PFSK-1 (cell line): ENCODE results near the gene ZCCHC8.

Experiments used
- SIN3A ChIP-seq: IDR thresholded peaks from 2 replicates; pipeline ENCODE4 v1.6.1; 2012; ENCODE audit warnings: mild to moderate bottlenecking, low read length, moderate library complexity, borderline replicate concordance; ENCODE audit not compliant: insufficient read depth
- TAF1 ChIP-seq: IDR thresholded peaks from 2 replicates; pipeline ENCODE4 v1.6.1; 2012; ENCODE audit warnings: low read length, control low read depth, borderline replicate concordance; ENCODE audit not compliant: insufficient read depth
- TF ChIP-seq, protein P1 (sequence below), 2 experiments: IDR thresholded peaks; 2 replicates each; pipeline versions ENCODE4 v1.6.1 to v1.8.0; 2011 to 2012; ENCODE audit warnings: low read depth in 2 of 2, low read length in 2 of 2, control low read depth in 1 of 2, inconsistent platforms in 1 of 2, mild to moderate bottlenecking in 1 of 2, moderate library complexity in 1 of 2; ENCODE audit not compliant: insufficient read depth in 1 of 2

DNA sequence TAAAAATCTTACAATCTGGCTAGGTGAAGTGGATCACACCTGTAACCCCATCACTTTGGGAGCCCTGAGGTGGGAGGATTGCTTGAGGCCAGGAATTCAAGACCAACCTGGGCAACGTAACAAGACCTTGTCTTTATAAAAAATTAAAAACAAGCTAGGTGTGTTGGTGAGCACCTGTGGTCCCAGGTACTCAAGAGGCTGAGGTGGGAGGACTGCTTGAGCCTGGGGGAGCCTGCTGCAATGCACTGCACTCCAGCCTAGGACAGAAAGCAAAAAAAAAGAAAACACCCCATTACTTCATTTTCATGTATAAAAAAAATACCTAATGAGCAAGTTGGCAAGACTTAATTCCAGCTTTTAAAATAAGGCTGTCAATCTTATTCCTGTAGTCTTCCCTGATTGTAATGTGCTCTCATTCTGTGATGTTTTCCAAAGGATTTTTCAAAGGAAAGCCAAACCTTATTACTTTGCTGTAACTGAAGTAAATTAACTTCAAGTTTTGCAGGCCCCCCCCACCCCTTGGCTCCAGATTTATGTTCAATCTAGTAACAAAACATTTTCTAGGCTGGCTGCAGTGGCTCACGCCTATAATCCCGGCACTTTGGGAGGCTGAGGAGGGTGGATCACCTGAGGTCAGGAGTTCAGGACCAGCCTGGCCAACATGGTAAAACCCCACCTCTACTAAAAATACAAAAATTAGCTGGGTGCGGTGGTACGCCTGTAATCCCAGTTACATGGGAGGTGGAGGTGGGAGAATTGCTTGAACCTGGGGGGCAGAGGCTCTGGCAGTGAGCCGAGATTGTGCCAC lies 3.3 kb upstream of the ZCCHC8 start:
- TF ChIP-seq TAF1 = no peak
- TF ChIP-seq SIN3A = no peak
- TF ChIP-seq, protein P1, sequence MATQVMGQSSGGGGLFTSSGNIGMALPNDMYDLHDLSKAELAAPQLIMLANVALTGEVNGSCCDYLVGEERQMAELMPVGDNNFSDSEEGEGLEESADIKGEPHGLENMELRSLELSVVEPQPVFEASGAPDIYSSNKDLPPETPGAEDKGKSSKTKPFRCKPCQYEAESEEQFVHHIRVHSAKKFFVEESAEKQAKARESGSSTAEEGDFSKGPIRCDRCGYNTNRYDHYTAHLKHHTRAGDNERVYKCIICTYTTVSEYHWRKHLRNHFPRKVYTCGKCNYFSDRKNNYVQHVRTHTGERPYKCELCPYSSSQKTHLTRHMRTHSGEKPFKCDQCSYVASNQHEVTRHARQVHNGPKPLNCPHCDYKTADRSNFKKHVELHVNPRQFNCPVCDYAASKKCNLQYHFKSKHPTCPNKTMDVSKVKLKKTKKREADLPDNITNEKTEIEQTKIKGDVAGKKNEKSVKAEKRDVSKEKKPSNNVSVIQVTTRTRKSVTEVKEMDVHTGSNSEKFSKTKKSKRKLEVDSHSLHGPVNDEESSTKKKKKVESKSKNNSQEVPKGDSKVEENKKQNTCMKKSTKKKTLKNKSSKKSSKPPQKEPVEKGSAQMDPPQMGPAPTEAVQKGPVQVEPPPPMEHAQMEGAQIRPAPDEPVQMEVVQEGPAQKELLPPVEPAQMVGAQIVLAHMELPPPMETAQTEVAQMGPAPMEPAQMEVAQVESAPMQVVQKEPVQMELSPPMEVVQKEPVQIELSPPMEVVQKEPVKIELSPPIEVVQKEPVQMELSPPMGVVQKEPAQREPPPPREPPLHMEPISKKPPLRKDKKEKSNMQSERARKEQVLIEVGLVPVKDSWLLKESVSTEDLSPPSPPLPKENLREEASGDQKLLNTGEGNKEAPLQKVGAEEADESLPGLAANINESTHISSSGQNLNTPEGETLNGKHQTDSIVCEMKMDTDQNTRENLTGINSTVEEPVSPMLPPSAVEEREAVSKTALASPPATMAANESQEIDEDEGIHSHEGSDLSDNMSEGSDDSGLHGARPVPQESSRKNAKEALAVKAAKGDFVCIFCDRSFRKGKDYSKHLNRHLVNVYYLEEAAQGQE (IDR thresholded peaks at IDR 0.05; ENCODE audit: insufficient read depth in 1 of 2, low read depth in 2 of 2, low read length in 2 of 2) = no peak
